Endothelial cell of umbilical vein (primary cell): ENCODE measurements around the gene RND3. TPM values are rescaled to one million over a fixed set of nuclear protein-coding genes. Genes with fewer than 3 reads are reported as not detected.

Source experiments
- BruUV-seq: library from RNA; stranded (reverse); fragments of 400-500 nt; replicated peaks from 2 replicates; lab custom pipeline; 2021; lab: Mats Ljungman, UMichigan
- CTCF ChIA-PET: fragments of 300-600, 350-600 bp; sonication (Branson Sonifier 250); formaldehyde crosslinking; loops from one replicate; lab custom pipeline; 2021; ENCODE audit warnings: antibody characterized with exemption, inconsistent platforms; lab: Charles Lee
- POLR2A ChIA-PET: fragments of 300-600, 350-600 bp; sonication (Branson Sonifier 250); formaldehyde crosslinking; loops from one replicate; lab custom pipeline; 2021; ENCODE audit warnings: antibody characterized with exemption, inconsistent platforms; lab: Charles Lee
- DNase-seq: peaks from one replicate; pipeline ENCODE4 v3.0.0-alpha.2; 2011; ENCODE audit warnings: low read depth, low spot score
- FAIRE-seq: peaks from 2 replicates; lab custom pipeline; 2011; peaks lifted over from hg19 to GRCh38; lab: Jason Lieb, UNC
- H2AFZ ChIP-seq: 2 replicates; pipeline ENCODE4 v1.6.0; 2012; ENCODE audit warnings: low read depth, low read length, control low read depth, inconsistent platforms
- H3K27ac ChIP-seq: 2 replicates; pipeline ENCODE4 v1.5.1; 2011; ENCODE audit warnings: low read depth, mild to moderate bottlenecking, control low read depth, low read length, moderate library complexity; ENCODE audit not compliant: insufficient read depth
- H3K27me3 ChIP-seq, 2 experiments: 2 replicates each; pipeline versions ENCODE4 v1.6.0 to v1.6.1; 2011; ENCODE audit warnings: low read length in 2 of 2, mixed read lengths in 1 of 2; ENCODE audit not compliant: control insufficient read depth in 2 of 2, insufficient read depth in 2 of 2
- H3K36me3 ChIP-seq, 2 experiments: 2 replicates in 1 of 2; 3 replicates in 1 of 2; pipeline ENCODE4 v1.5.1; 2011; ENCODE audit warnings: low read length in 2 of 2, mild to moderate bottlenecking in 1 of 2, moderate library complexity in 1 of 2; ENCODE audit not compliant: control insufficient read depth in 2 of 2, insufficient read depth in 2 of 2; ENCODE audit errors: extremely low read depth in 1 of 2
- H3K4me1 ChIP-seq: 3 replicates; pipeline ENCODE4 v1.5.1; 2011; ENCODE audit warnings: mild to moderate bottlenecking, low read length; ENCODE audit not compliant: control insufficient read depth, insufficient read depth; ENCODE audit errors: extremely low read depth
- H3K4me2 ChIP-seq: 2 replicates; pipeline ENCODE4 v1.6.1; 2011; ENCODE audit warnings: low read length, control low read depth, mixed read lengths; ENCODE audit not compliant: insufficient read depth
- H3K4me3 ChIP-seq, 3 experiments: fragments of 200-600 bp in 1 of 3; sonication (generic), shearing (Covaris generic) in 1 of 3; replicated peaks in 1 of 3; 2 replicates each; pipeline ENCODE4 v1.5.1; 2011 to 2016; ENCODE audit warnings: control low read depth in 3 of 3, low read length in 3 of 3, mild to moderate bottlenecking in 2 of 3, inconsistent platforms in 1 of 3, low read depth in 1 of 3, moderate library complexity in 1 of 3; ENCODE audit not compliant: insufficient read depth in 1 of 3
- H3K79me2 ChIP-seq: 2 replicates; pipeline ENCODE4 v1.6.0; 2012; ENCODE audit warnings: low read length, inconsistent platforms; ENCODE audit not compliant: control insufficient read depth, insufficient read depth
- H3K9ac ChIP-seq: replicated peaks from 2 replicates; pipeline ENCODE3; 2011; ENCODE audit warnings: low read length, control low read depth; ENCODE audit not compliant: insufficient read depth; ENCODE audit errors: extremely low read depth
- H3K9me1 ChIP-seq: replicated peaks from 3 replicates; pipeline ENCODE4 v1.6.0; 2011; ENCODE audit warnings: mild to moderate bottlenecking, low read length; ENCODE audit not compliant: control insufficient read depth, insufficient read depth; ENCODE audit errors: extremely low read depth
- H3K9me3 ChIP-seq: replicated peaks from 2 replicates; pipeline ENCODE4 v1.5.1; 2012; ENCODE audit warnings: low read length, inconsistent platforms; ENCODE audit not compliant: control insufficient read depth, insufficient read depth
- H4K20me1 ChIP-seq: replicated peaks from 2 replicates; pipeline ENCODE3; 2011; ENCODE audit warnings: mild to moderate bottlenecking, low read length; ENCODE audit not compliant: control insufficient read depth, insufficient read depth; ENCODE audit errors: extremely low read depth
- EZH2 ChIP-seq: IDR thresholded peaks from 2 replicates; pipeline ENCODE4 v1.6.1; 2012; ENCODE audit warnings: borderline replicate concordance, low read depth, mild to moderate bottlenecking, moderate library complexity, low read length, inconsistent platforms; ENCODE audit not compliant: severe bottlenecking
- FOS ChIP-seq: IDR thresholded peaks from 2 replicates; pipeline ENCODE4 v1.6.1; 2011; ENCODE audit warnings: mild to moderate bottlenecking, low read length, moderate library complexity, borderline replicate concordance; ENCODE audit not compliant: insufficient read depth
- GATA2 ChIP-seq: IDR thresholded peaks from 2 replicates; pipeline ENCODE4 v1.7.0; 2011; ENCODE audit warnings: low read depth, mild to moderate bottlenecking, moderate library complexity, mixed read lengths, low read length; ENCODE audit not compliant: insufficient read length, insufficient read depth
- JUN ChIP-seq: IDR thresholded peaks from 2 replicates; pipeline ENCODE4 v1.6.1; 2011; ENCODE audit warnings: borderline replicate concordance, low read depth; ENCODE audit not compliant: insufficient read length, insufficient read depth
- MYC ChIP-seq: IDR thresholded peaks from one replicate; pipeline ENCODE4 v1.6.1; 2011; ENCODE audit warnings: mild to moderate bottlenecking, low read depth, low read length
- POLR2A ChIP-seq: IDR thresholded peaks from 2 replicates; pipeline ENCODE4 v1.6.1; 2012; ENCODE audit warnings: low read depth, mild to moderate bottlenecking, control low read depth, low read length
- POLR2AphosphoS5 ChIP-seq: IDR thresholded peaks from 2 replicates; pipeline ENCODE4 v1.6.1; 2012; ENCODE audit warnings: low read depth, mild to moderate bottlenecking, control low read depth, low read length, moderate library complexity; ENCODE audit not compliant: insufficient read depth
- dilution Hi-C: fragments of 300-500 bp; cut with MboI; formaldehyde crosslinking; loops from one replicate; pipeline ENCODE4 v1.15.0; 2019; ENCODE audit warnings: low sequenced_read_pairs; ENCODE audit not compliant: extremely low pct_ligation_motif_present
- intact Hi-C: fragments of 100-400 bp; cut with micrococcal nuclease; formaldehyde crosslinking; loops from one replicate; pipeline ENCODE4 v1.10.0; 2022
- polyA plus RNA-seq, 4 experiments: library from polyadenylated mRNA; depleted of rRNA in 3 of 4; stranded (reverse) in 3 of 4; unstranded in 1 of 4; fragments of >200 nt; gene quantifications; 2 replicates each; pipeline versions ENCODE4 v1.2.1 to v1.2.3, GENCODE V29; 2011 to 2012; ENCODE audit warnings: missing spikeins in 1 of 4
- total RNA-seq: library from RNA; stranded (reverse); gene quantifications from 2 replicates; pipeline ENCODE4 v1.2.3, GENCODE V29; 2021
- TF ChIP-seq, protein P1 (sequence below), 2 donors: IDR thresholded peaks; 1 replicate in 1 of 2; 2 replicates in 1 of 2; pipeline ENCODE4 v1.5.1; 2011; ENCODE audit warnings: low read length in 2 of 2, mild to moderate bottlenecking in 2 of 2, moderate library complexity in 2 of 2, control low read depth in 1 of 2, inconsistent platforms in 1 of 2, low read depth in 1 of 2; ENCODE audit not compliant: insufficient read depth in 1 of 2; ENCODE audit errors: extremely low read depth in 1 of 2
- TF ChIP-seq, protein P2 (sequence below): IDR thresholded peaks from 2 replicates; pipeline ENCODE4 v1.6.1; 2011; ENCODE audit not compliant: insufficient read depth, insufficient read length

RND3 gene
- total and polyA plus RNA-seq, 2 donors (not counting 3 experiments of a cell fraction or from before 2014, with no cell fraction given): 53.3 to 158 TPM

DNA sequence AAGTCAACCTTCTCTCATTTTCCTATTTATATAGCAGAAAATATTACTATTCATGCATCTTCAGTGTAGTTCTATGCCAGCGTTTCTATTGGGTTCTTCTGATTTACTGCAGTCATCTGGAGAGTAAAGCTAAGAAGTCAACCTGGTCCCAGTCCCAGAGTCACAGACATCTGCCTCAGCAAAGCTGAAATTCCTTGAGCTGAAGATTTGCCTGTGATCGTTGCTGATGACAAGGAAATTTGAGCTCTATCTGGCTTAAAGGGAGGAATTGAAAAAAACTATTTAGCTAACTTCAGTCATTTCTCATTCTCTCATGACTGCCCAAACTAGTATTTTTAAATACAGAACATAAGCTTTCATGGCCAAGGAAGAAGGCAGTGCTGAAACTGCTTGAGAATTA, 45.7 kb downstream of the RND3 start:
- CTCF ChIA-PET: no interaction called here
- Histone ChIP-seq H4K20me1 (no peaks in the 10 kb centered on the region), H3K4me2 (no peak overlapping the region), H3K27ac (no peak overlapping the region), H2AFZ (no peak overlapping the region), H3K9ac (no peak overlapping the region), H3K4me3 (no peak overlapping the region), H3K9me3 (no peaks in the 10 kb centered on the region), H3K27me3 (no peaks in the 10 kb centered on the region), H3K9me1 (no peaks in the 10 kb centered on the region), H3K79me2 (no peaks in the 10 kb centered on the region), H3K4me1 (no peaks in the 10 kb centered on the region), H3K36me3 (no peaks in the 10 kb centered on the region)
- no peak for FAIRE-seq
- no TSS peak for BruUV-seq
- DNase-seq: no peak
- intact Hi-C loops: no loop called here
- POLR2A ChIA-PET: no interaction called here
- dilution Hi-C loops: no loop called here
- TF ChIP-seq POLR2A: no peak
- no peak for TF ChIP-seq JUN
- TF ChIP-seq, protein P1, sequence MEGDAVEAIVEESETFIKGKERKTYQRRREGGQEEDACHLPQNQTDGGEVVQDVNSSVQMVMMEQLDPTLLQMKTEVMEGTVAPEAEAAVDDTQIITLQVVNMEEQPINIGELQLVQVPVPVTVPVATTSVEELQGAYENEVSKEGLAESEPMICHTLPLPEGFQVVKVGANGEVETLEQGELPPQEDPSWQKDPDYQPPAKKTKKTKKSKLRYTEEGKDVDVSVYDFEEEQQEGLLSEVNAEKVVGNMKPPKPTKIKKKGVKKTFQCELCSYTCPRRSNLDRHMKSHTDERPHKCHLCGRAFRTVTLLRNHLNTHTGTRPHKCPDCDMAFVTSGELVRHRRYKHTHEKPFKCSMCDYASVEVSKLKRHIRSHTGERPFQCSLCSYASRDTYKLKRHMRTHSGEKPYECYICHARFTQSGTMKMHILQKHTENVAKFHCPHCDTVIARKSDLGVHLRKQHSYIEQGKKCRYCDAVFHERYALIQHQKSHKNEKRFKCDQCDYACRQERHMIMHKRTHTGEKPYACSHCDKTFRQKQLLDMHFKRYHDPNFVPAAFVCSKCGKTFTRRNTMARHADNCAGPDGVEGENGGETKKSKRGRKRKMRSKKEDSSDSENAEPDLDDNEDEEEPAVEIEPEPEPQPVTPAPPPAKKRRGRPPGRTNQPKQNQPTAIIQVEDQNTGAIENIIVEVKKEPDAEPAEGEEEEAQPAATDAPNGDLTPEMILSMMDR (IDR thresholded peaks at IDR 0.05; ENCODE audit: extremely low read depth in 1 of 2, insufficient read depth in 1 of 2, low read depth in 1 of 2, low read length in 2 of 2): no peak
- no peak for TF ChIP-seq POLR2AphosphoS5
- no peak for TF ChIP-seq MYC
- no peak for TF ChIP-seq FOS
- no peak for TF ChIP-seq GATA2
- TF ChIP-seq, protein P2, sequence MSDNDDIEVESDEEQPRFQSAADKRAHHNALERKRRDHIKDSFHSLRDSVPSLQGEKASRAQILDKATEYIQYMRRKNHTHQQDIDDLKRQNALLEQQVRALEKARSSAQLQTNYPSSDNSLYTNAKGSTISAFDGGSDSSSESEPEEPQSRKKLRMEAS: no peak
- TF ChIP-seq EZH2: no peak
